ENCODE data around the gene GAL3ST3. TPM values are rescaled to one million over a fixed set of nuclear protein-coding genes. Genes with fewer than 3 reads are reported as not detected.

Gene GAL3ST3
- total and polyA plus RNA-seq, 10 of the 15 experiments (the other 5 are each of a cell fraction or from before 2014, with no cell fraction given): 0.06 to 0.12 TPM; not detected in 8

DNA sequence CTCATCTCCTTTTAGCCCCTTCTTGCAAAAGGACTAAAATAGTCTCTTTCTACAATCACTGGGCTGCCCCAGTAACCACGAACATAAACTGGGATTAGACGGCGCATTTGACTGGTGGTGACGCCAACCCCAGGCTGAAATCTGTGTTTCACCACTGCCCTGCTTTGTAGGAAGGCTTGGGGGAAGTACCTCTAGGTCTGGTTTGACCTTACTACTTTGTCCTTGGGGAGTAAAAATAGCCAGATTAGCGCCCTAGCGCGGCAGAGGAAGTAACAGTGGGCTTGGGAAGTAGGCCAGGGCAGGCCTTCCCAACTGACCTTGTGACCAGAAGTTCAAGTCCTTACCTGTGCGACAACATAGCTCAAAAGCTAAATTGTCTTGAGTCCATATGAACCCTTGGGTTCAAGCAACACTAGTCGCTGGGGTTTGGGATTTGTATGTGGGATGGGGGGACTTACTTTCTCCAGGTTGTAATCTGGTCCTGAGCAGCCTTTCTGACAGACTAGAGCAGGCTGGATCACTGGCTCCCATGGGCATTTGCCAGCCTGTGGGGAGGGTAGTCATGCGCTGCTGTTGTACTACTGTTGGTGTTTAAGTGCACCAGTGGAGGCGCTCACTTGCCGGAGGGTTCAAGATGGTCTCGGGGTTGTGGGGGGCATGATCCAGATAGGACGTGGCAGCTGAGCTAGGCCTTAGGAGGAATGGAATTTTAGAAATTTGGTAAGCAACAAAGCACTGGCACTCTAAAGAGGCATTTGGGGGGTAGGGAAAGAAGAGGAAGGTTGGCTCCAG lies 20.2 kb upstream of the GAL3ST3 start (continued):
- TF ChIP-seq, protein P1, sequence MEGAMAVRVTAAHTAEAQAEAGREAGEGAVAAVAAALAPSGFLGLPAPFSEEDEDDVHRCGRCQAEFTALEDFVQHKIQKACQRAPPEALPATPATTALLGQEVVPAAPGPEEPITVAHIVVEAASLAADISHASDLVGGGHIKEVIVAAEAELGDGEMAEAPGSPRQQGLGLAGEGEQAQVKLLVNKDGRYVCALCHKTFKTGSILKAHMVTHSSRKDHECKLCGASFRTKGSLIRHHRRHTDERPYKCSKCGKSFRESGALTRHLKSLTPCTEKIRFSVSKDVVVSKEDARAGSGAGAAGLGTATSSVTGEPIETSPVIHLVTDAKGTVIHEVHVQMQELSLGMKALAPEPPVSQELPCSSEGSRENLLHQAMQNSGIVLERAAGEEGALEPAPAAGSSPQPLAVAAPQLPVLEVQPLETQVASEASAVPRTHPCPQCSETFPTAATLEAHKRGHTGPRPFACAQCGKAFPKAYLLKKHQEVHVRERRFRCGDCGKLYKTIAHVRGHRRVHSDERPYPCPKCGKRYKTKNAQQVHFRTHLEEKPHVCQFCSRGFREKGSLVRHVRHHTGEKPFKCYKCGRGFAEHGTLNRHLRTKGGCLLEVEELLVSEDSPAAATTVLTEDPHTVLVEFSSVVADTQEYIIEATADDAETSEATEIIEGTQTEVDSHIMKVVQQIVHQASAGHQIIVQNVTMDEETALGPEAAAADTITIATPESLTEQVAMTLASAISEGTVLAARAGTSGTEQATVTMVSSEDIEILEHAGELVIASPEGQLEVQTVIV (IDR thresholded peaks at IDR 0.05; ENCODE audit: borderline replicate concordance, partially characterized antibody): no peak
- TF ChIP-seq TCF7 (IDR thresholded peaks at IDR 0.05; ENCODE audit: borderline replicate concordance): no peak
- no peak; the same call in 1 of the 2 replicates for TF ChIP-seq IKZF1 (conservative IDR thresholded peaks at IDR 0.05)
- no peak for TF ChIP-seq ASH2L (IDR thresholded peaks at IDR 0.05; ENCODE audit: borderline replicate concordance, low read depth)

DNA sequence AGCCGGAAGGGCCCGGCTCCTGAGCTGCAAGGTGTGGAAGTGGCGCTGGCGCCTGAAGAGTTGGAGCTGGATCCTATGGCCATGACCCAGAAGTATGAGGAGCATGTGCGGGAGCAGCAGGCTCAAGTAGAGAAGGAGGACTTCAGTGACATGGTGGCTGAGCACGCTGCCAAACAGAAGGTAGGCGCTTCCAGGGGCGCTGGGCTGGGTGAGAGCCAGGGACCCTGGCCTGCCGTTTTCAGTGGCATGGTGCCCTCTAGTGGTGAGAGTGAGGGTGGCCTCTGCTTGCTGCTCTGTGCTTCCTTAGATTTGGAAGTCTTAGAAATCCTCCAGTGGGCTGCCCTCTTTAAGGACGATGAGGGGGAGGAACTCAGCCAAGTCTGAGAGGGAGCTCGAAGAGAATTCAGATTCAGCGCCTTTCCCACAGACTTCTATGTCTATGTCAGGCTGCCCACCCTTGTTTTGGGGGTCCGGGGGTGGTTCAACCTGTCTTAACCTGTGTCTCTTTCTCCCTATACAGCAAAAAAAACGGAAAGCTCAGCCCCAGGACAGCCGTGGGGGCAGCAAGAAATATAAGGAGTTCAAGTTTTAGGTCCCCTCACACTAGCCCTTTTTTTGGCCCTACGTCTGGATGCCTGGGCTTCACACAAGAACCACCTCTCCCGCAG lies 19.3 kb upstream of the GAL3ST3 start:
- ChIA-PET POLR2A (interaction anchor here (0.6 to 6.3 kb wide), 17 partner anchors 9 to 178 kb away, joined by 3 to 56 read pairs (median 4); partner anchors contain the start of gene SF3B2), SMC1A (ENCODE audit: uncharacterized antibody, unreplicated experiment) (interaction anchor here (0.6 to 17.7 kb wide), 15 partner anchors 8 to 153 kb away, joined by 3 to 265 read pairs (median 5); partner anchors contain the start of genes BANF1, EIF1AD and SF3B2), CTCF (interaction anchor here (0.6 to 20.0 kb wide), 30 partner anchors 9 to 356 kb away, joined by 3 to 195 read pairs (median 6); partner anchors contain the start of genes CCDC85B, KAT5, SF3B2 and YIF1A), RAD21 (ENCODE audit: unreplicated experiment) (interaction anchor here (0.9 to 7.3 kb wide), 17 partner anchors 9 to 208 kb away, joined by 3 to 81 read pairs (median 4); partner anchors contain the start of genes MUS81 and SF3B2)
- H3K36me3 ChIP-seq (ENCODE audit: control insufficient read depth in 2 of 2, insufficient read depth in 2 of 2, low read length in 1 of 2): peaks cover 20 to 46% of the 10 kb centered on the region in 2 experiments
- H3K4me3 ChIP-seq: no peak overlapping the region
- no TSS peak for BruUV-seq (replicated peaks)
- peak overlapping the region; percentile 70 for H3K9ac ChIP-seq (ENCODE audit: control insufficient read depth, insufficient read depth, low read length)
- H3K79me2 ChIP-seq (ENCODE audit: control insufficient read depth, insufficient read depth, low read length): peaks cover 34% of the 10 kb centered on the region
- in situ Hi-C loops (cut with MboI) (loop anchor here (5.0 kb wide), 1 partner anchor 64 kb away; no protein-coding TSS in a partner anchor), intact Hi-C loops (cut with micrococcal nuclease; ENCODE audit: unreplicated experiment) (loop anchor here (2.0 kb wide), 1 partner anchor 59 kb away; no protein-coding TSS in a partner anchor)
- no peaks in the 10 kb centered on the region for H4K20me1 ChIP-seq (ENCODE audit: control insufficient read depth, insufficient read depth)
- WGBS (ENCODE audit: insufficient coverage, insufficient replicate concordance, low lambda C conversion rate, missing lambda C conversion rate): 47% methylated on average over 17 of the region's 17 CpGs
- H3K27ac ChIP-seq (ENCODE audit: control insufficient read depth, insufficient read depth): peak overlapping the region; percentile 83
- H3K27me3 ChIP-seq (replicated peaks in 1 of 2; ENCODE audit: control insufficient read depth in 2 of 2, insufficient read depth in 2 of 2, low read length in 1 of 2): no peaks in the 10 kb centered on the region
- peaks cover 21% of the 10 kb centered on the region for H3K4me1 ChIP-seq (ENCODE audit: control insufficient read depth, insufficient read depth, low read length)
- ATAC-seq (peak; percentile 58), DNase-seq (ENCODE audit: low read depth, low spot score) (no peak), FAIRE-seq (peak; percentile 83)
- H3K4me2 ChIP-seq (ENCODE audit: control insufficient read depth, insufficient read depth): peak overlapping the region; percentile 90
- 0 out of 2 replicates have a peak, but pooled peaks have one; percentile 32 for TF ChIP-seq WRNIP1 (IDR thresholded peaks at IDR 0.05; ENCODE audit: borderline replicate concordance, low read depth, low read length)
- TF ChIP-seq, protein P2, sequence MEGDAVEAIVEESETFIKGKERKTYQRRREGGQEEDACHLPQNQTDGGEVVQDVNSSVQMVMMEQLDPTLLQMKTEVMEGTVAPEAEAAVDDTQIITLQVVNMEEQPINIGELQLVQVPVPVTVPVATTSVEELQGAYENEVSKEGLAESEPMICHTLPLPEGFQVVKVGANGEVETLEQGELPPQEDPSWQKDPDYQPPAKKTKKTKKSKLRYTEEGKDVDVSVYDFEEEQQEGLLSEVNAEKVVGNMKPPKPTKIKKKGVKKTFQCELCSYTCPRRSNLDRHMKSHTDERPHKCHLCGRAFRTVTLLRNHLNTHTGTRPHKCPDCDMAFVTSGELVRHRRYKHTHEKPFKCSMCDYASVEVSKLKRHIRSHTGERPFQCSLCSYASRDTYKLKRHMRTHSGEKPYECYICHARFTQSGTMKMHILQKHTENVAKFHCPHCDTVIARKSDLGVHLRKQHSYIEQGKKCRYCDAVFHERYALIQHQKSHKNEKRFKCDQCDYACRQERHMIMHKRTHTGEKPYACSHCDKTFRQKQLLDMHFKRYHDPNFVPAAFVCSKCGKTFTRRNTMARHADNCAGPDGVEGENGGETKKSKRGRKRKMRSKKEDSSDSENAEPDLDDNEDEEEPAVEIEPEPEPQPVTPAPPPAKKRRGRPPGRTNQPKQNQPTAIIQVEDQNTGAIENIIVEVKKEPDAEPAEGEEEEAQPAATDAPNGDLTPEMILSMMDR (IDR thresholded peaks at IDR 0.05 in 2 of 3, conservative IDR thresholded peaks at IDR 0.05 in 1 of 3; ENCODE audit: control insufficient read depth in 2 of 3, extremely low read depth in 1 of 3, insufficient read depth in 1 of 3, low read depth in 3 of 3, low read length in 3 of 3): peak; percentile 79 to 88 (median 82)
- 0 out of 2 replicates have a peak, but pooled peaks have one; percentile 63 for TF ChIP-seq GATAD2B (conservative IDR thresholded peaks at IDR 0.05; ENCODE audit: low read depth)
- TF ChIP-seq SMARCA5 (IDR thresholded peaks at IDR 0.05): peak; percentile 41; the same call in 1 of the 2 replicates
- peak; percentile 30; the same call in 1 of the 2 replicates for TF ChIP-seq POLR2A (IDR thresholded peaks at IDR 0.05; ENCODE audit: low read depth, low read length)
- no peak for TF ChIP-seq SREBF2 (IDR thresholded peaks at IDR 0.05; ENCODE audit: low read length)
- no peak for TF ChIP-seq ZNF217 (IDR thresholded peaks at IDR 0.05)
- TF ChIP-seq JUNB (IDR thresholded peaks at IDR 0.05): no peak
- TF ChIP-seq IKZF1 (conservative IDR thresholded peaks at IDR 0.05): peak; percentile 10
- 0 out of 4 replicates have a peak, but pooled peaks of 1 of the 2 experiments have one; percentile 34 for TF ChIP-seq IKZF2 (IDR thresholded peaks at IDR 0.05)
- peak; percentile 60; the same call in 1 of the 2 replicates for TF ChIP-seq SMC3 (IDR thresholded peaks at IDR 0.05; ENCODE audit: borderline replicate concordance, low read length)
- peak; percentile 62 for TF ChIP-seq RAD21 (IDR thresholded peaks at IDR 0.05; ENCODE audit: insufficient read depth, low read depth, low read length)
- TF ChIP-seq SUZ12 (IDR thresholded peaks at IDR 0.05; ENCODE audit: unreplicated experiment): no peak
- H3K9me3 ChIP-seq (replicated peaks; ENCODE audit: control insufficient read depth, insufficient read depth, low read length): peaks cover 4% of the 10 kb centered on the region; the same call in 2 of the 3 replicates
- no peak overlapping the region for H2AFZ ChIP-seq (ENCODE audit: control insufficient read depth, low read depth, low read length)
